Naive thymus-derived CD8-positive, alpha-beta T cell (primary cell): ENCODE data around the gene RIMS4. TPM values are rescaled to one million over a fixed set of nuclear protein-coding genes. Genes with fewer than 3 reads are reported as not detected.
"Not testable (repeated sequence)": the region's sequence is repeated elsewhere in the genome, so short reads cannot be mapped to it uniquely, and the experiment has no call there.

Experiments
- ATAC-seq, 2 donors: fragments of 150-1000 bp; cut with Tn5 transposase in 1 of 2; sonication (Bioruptor Pico), chemical (Tn5 transposase) in 1 of 2; 1 replicate in 1 of 2; 2 replicates in 1 of 2; pipeline ENCODE4 v1.10.0; 2021; ENCODE audit warnings: mild to moderate bottlenecking in 2 of 2, moderate library complexity in 2 of 2
- POLR2A ChIA-PET: fragments of 350-600 bp; sonication (Branson Sonifier 250); formaldehyde crosslinking; loops from one replicate; lab custom pipeline; 2021; ENCODE audit warnings: antibody characterized with exemption; lab: Charles Lee
- DNase-seq, 10 donors: peaks; one replicate each; pipeline versions ENCODE4 v3.0.0 to v3.0.0-alpha.2; 2020 to 2022
- H3K27ac Mint-ChIP-seq, 10 donors: one replicate each; pipeline ENCODE4 v1.8.0; 2020 to 2022; ENCODE audit warnings: mild to moderate bottlenecking in 10 of 10, mixed read lengths in 10 of 10, moderate library complexity in 4 of 10, inconsistent platforms in 1 of 10
- H3K27me3 Mint-ChIP-seq, 5 donors: one replicate each; pipeline ENCODE4 v1.8.0; 2021 to 2022; ENCODE audit warnings: mixed read lengths in 5 of 5
- H3K36me3 Mint-ChIP-seq, 3 donors: one replicate each; pipeline ENCODE4 v1.8.0; 2020 to 2022; ENCODE audit warnings: mixed read lengths in 3 of 3, mild to moderate bottlenecking in 2 of 3, inconsistent platforms in 1 of 3
- H3K4me1 Mint-ChIP-seq, 4 donors: one replicate each; pipeline ENCODE4 v1.8.0; 2021 to 2022; ENCODE audit warnings: mixed read lengths in 4 of 4
- H3K4me3 Mint-ChIP-seq, 10 donors: one replicate each; pipeline ENCODE4 v1.8.0; 2020 to 2022; ENCODE audit warnings: mild to moderate bottlenecking in 10 of 10, mixed read lengths in 10 of 10, moderate library complexity in 6 of 10, inconsistent platforms in 1 of 10
- H3K9me3 Mint-ChIP-seq, 9 donors: one replicate each; pipeline ENCODE4 v1.8.0; 2020 to 2022; ENCODE audit warnings: mixed read lengths in 9 of 9, mild to moderate bottlenecking in 3 of 9, inconsistent platforms in 1 of 9, moderate library complexity in 1 of 9
- polyA plus RNA-seq, 3 donors: library from polyadenylated mRNA; unstranded; fragments of 300-500 nt; fragmentation: Illumina TruSeq; gene quantifications; one replicate each; pipeline ENCODE4 v1.2.3, GENCODE V29; 2021
- total RNA-seq, 8 experiments: library from RNA in 2 of 8; stranded (reverse) in 2 of 8; gene quantifications; one replicate each; pipeline ENCODE4 v1.2.3 and lab custom pipeline; 2021 to 2026

The RIMS4 gene
- total and polyA plus RNA-seq, 5 experiments from 2014 or later = not detected

DNA sequence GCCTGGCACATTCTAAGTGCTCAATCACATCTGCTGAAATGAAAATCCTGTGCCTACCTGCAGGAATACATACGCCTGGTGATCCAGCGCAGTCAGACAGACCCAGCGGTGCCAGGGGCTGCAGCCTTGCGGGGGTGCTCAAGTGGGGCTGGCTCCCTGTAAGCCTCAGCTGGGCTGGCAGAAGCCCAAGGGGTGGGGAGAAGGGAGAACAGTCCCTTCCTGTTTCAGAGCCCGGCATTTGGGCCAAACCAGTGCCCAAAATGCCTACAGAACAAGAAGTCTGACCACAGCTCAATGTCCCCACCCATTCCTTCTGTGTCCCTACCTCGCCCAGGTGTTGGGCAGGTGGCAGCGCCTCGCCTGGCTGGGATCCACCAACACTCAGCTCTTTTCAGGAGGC lies 42.1 kb downstream of the RIMS4 start:
- ATAC-seq (no peak), DNase-seq (no peak)
- peaks cover 3 to 28% (median 9%) of the 10 kb centered on the region in 5 donors for H3K27me3 Mint-ChIP-seq
- H3K27ac Mint-ChIP-seq = no peak overlapping the region
- H3K4me1 Mint-ChIP-seq = peaks cover 0 to 7% (median 2%) of the 10 kb centered on the region in 4 donors
- H3K4me3 Mint-ChIP-seq = no peak overlapping the region
- POLR2A ChIA-PET = no interaction called here
- H3K36me3 Mint-ChIP-seq = no peaks in the 10 kb centered on the region
- H3K9me3 Mint-ChIP-seq = no peaks in the 10 kb centered on the region

DNA sequence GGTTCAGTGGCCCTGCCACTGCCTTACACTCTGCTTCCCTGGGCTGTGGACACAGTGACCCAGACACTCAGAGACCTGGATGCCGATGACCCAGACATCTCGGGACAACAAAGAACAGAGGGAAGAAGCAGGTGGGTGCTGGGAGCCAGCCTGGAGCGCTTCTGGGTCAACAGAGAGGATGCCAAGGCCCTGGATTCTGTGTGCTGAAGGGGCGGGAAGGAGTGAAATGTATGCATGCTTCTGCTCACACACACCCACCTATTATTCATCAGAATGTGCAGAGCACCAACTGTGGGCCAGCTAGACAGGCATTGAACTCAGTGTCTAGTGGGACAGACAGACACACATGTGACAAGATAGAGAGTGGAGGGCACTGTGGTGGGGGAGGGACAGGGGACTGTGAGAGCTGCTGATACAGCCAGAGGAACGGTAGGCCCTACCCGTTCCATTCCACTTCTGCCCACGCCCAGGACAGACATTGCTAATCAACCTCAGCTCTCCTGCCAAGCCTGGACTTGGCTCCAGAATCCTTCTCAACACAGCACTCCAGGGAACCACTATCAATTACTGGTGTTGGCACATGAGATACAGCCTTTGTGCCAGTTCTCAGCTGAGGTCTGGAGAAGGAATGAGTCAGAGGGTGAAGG lies 44.5 kb downstream of the RIMS4 start:
- DNase-seq (no peak), ATAC-seq (no peak)
- peak overlapping the region in 1 of 10 donors; percentile 60 for H3K27ac Mint-ChIP-seq
- no peaks in the 10 kb centered on the region for H3K36me3 Mint-ChIP-seq
- no peak overlapping the region for H3K4me3 Mint-ChIP-seq
- POLR2A ChIA-PET = no interaction called here
- H3K4me1 Mint-ChIP-seq = peaks cover 0 to 7% (median 2%) of the 10 kb centered on the region in 4 donors
- peaks cover 0 to 17% (median 8%) of the 10 kb centered on the region in 5 donors for H3K27me3 Mint-ChIP-seq
- H3K9me3 Mint-ChIP-seq = no peaks in the 10 kb centered on the region

DNA sequence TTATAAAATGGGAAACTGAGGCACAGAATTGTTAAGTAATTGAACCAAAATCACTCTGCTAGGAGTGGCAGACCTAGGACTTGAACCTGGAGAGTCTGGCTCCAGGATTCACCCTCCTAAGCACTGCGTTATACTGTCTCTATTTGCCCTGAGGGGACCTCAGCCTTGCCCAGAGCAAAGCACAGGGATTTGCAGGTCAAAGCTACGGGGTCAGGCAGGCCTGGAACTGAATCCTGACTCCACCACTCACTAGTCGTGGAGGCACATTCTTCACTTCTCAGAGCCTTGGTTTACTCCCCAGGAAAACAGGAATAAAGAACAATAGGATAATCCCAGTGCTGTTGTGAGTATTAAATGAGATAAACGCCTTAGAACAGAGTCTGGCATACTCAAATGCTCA lies 45.3 kb downstream of the RIMS4 start:
- H3K4me1 Mint-ChIP-seq = peaks cover 0 to 7% (median 2%) of the 10 kb centered on the region in 4 donors
- DNase-seq (no peak), ATAC-seq (no peak)
- no peak overlapping the region for H3K27ac Mint-ChIP-seq
- H3K27me3 Mint-ChIP-seq = peaks cover 0 to 17% (median 8%) of the 10 kb centered on the region in 5 donors
- POLR2A ChIA-PET = no interaction called here
- H3K9me3 Mint-ChIP-seq = no peaks in the 10 kb centered on the region
- no peaks in the 10 kb centered on the region for H3K36me3 Mint-ChIP-seq
- H3K4me3 Mint-ChIP-seq = no peak overlapping the region

DNA sequence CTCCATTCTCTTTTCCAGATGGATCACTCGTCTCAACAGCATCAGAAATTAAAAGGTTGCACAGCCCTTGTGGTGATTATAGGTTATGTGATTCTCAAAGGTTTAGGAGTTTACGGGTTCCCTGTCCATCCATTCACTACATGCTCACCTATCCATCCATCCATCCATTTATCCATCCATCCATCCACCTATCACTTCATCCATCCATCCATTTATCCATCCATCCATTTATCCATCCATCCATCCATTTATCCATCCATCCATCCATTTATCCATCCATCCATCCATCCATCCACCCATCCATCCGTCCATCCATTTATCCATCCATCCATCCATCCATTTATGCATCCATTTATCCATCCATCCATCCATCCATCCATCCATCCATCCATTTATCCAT lies 46.5 kb downstream of the RIMS4 start:
- POLR2A ChIA-PET, H3K36me3 Mint-ChIP-seq, H3K9me3 Mint-ChIP-seq, H3K4me3 Mint-ChIP-seq, ATAC-seq, DNase-seq, H3K4me1 Mint-ChIP-seq, H3K27ac Mint-ChIP-seq: not testable (repeated sequence)
- peaks cover 4 to 17% (median 10%) of the 10 kb centered on the region in 5 donors for H3K27me3 Mint-ChIP-seq

DNA sequence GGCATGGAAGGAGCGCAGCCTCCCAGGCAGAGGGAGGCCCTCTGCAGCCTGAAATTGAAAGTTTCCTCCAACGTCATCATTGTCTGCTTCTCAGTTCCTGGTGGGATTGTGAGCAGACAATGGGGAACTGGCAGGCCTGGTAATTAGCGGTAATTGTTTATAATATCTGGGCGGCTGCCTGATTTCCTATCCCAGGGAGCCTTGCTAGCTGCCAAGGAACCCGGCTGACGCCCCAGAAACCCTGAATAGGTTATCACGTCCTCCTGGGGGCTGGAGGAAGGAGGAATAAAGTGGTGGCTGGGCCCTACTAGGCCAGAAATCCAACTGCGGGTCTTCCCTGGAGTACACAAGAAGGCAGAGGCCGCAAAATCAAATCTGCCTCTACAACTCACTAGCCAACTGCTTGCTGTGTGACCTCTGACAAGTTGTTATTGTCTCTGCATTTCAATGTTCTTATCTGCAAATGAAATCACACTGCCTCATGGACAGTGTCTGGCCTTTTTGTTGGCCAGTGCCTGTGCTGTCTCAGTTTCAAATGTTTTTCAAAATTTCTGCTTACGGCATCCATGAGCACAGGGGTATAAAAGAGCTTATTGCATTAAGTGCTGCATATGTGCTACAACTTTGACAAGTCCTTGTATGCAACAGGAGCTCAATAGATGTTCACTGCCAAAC lies 47.7 kb downstream of the RIMS4 start:
- no peak for ATAC-seq
- Mint-ChIP-seq H3K27me3 (peaks cover 2 to 17% (median 10%) of the 10 kb centered on the region in 5 donors), H3K27ac (no peak overlapping the region), H3K4me3 (no peak overlapping the region), H3K9me3 (no peaks in the 10 kb centered on the region), H3K36me3 (no peaks in the 10 kb centered on the region), H3K4me1 (no peaks in the 10 kb centered on the region)
- no peak for DNase-seq
- POLR2A ChIA-PET = no interaction called here

DNA sequence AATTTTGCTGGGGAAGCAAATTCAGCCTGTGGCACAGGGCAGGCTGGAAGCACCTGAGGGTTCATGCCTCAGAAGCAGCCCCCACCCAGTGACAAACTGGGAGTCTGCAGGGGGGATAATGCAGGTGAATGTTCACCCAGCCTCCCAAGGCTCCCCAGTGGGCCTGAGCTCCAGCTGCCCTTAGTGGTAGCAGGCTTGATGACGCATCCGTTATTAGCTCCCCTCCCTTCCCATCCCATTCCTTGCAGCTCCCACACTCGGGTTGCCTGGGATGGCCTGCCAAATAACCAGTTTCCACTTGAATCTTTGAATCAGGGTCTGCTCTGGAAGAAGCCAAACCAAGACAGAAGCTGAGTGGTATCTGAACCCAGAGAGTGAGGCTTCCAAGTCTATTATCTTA lies 48.9 kb downstream of the RIMS4 start:
- Mint-ChIP-seq H3K36me3 (no peaks in the 10 kb centered on the region), H3K27me3 (peaks cover 2 to 14% (median 12%) of the 10 kb centered on the region in 5 donors), H3K4me3 (no peak overlapping the region), H3K9me3 (no peaks in the 10 kb centered on the region), H3K4me1 (no peaks in the 10 kb centered on the region), H3K27ac (no peak overlapping the region)
- ATAC-seq (no peak), DNase-seq (no peak)
- POLR2A ChIA-PET = no interaction called here

DNA sequence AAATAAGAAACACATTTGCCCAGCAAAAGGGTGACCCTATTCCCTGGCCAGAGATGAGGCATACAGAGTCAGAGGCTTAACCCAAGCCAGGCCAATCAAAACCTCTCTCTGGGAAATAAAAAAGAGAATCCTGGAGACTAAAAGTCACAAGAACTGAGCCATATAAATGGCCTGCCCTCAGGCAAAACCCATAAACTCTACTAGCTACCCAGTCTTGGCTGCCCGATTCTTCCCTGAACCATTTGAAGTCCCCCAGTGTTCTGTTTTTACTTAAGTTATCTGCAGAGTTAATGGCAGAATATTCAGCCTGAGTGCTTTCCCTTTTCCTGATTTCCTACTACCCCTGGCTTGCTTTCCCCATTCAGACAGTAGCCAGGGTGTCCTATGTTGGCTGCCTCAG lies 50.8 kb downstream of the RIMS4 start:
- Mint-ChIP-seq H3K9me3 (no peaks in the 10 kb centered on the region), H3K36me3 (no peaks in the 10 kb centered on the region)
- no peak for DNase-seq

DNA sequence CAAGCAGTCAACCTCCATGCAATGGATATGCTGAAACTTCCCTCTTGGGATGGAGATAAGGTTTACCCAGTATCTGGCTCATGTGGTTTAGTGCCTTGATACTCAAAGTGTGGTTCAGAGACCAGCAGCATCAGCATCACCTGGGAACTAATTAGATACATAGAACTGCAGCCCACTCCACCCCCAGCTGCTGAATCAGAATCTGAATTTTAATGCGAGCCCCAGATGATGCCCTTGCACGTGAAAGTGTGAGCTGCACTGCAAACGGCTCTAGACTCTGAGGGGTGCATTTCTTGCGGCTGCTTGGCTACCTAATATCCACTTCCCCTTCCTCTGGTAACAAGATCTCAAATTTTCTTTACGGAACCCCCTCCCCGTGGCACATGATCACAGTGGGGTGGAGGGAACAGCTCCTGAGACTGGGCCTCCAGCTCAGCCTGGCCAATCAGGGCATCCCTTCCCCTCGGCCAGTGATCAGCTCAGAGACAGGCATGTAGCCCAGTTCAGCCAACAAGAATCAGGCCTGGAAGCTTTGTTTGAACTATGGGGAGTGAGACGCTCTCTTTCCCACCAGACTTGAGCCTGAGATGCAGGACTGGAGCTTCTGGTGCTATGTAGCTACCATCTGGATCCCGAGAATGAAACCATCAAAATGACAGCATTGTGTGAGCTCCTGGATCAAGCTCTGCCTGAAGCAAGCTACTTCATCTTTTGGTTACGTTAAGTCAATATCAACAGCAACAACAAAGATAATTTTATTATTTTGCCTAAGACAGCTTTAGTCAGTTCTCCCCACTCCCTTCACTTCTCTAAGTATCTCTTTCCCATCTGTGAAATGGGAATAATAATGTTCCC lies 51.9 kb downstream of the RIMS4 start:
- Mint-ChIP-seq H3K9me3 (no peaks in the 10 kb centered on the region), H3K4me1 (no peaks in the 10 kb centered on the region), H3K36me3 (no peaks in the 10 kb centered on the region), H3K27me3 (peaks cover 0 to 11% (median 4%) of the 10 kb centered on the region in 5 donors), H3K27ac (no peak overlapping the region), H3K4me3 (no peak overlapping the region)
- DNase-seq = no peak
- POLR2A ChIA-PET = no interaction called here
- ATAC-seq = no peak

More for the DNA sequence above, 50.8 kb downstream of the RIMS4 start:
- no peak overlapping the region for H3K4me3 Mint-ChIP-seq
- ATAC-seq = no peak
- no peaks in the 10 kb centered on the region for H3K4me1 Mint-ChIP-seq
- H3K27ac Mint-ChIP-seq = no peak overlapping the region
- peaks cover 0 to 7% (median 4%) of the 10 kb centered on the region in 5 donors for H3K27me3 Mint-ChIP-seq
- POLR2A ChIA-PET = no interaction called here

DNA sequence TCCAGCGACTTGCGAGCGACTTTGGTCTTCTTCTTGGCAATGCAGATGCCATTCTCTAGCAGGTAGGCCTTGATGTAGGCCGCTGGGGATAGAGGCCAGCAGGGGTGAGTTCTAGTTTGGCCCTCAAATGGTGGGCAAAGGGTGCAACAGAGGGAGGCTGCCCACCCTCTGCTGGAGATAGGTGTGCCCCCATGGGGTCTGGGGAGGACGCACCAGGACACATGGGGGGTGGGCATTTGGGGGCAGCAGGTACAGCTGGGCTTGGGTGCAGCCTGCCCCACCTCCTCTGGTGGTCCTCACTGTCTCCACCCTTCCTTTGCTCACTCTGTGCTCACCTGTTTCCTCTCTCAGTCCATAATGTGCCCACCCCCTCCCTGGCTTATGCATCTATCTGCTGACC lies 53.4 kb downstream of the RIMS4 start:
- peaks cover 0 to 11% (median 4%) of the 10 kb centered on the region in 5 donors for H3K27me3 Mint-ChIP-seq
- ATAC-seq = no peak
- DNase-seq = no peak
- H3K9me3 Mint-ChIP-seq = no peaks in the 10 kb centered on the region
- no peak overlapping the region for H3K4me3 Mint-ChIP-seq
- H3K36me3 Mint-ChIP-seq = no peaks in the 10 kb centered on the region
- no peaks in the 10 kb centered on the region for H3K4me1 Mint-ChIP-seq
- H3K27ac Mint-ChIP-seq = no peak overlapping the region
- POLR2A ChIA-PET = no interaction called here

DNA sequence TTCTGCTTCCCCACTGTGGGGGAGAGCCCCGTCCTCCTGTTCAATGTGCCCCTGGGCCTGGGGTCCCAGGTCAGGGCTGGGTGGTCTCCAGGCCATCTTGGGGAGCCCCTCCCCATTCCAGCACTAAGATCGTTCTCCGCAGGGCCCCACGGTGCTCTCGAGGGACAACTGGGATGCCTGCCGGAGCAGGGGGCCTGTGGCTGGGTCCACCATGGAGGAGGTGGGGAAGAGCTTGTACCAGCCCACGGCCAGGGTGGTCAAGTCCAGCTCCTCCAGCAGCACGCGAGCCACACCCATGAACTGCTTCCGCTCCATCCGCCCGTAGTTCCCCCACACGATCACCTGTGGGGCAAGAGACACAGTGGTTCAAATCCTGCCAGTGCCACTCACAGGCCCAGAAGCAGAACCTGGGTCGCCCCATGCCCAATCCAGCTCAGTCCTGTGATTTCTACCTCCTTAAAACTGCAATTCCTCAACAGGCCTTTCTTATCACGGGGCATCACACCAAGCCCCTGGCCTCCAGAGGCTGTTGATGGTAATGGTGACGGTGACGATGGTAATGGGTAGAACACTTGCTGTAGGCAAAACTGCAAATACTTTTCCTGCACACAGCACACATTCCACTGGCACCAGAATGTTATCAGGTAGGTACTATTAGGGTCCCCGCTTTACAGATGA lies 54.2 kb downstream of the RIMS4 start:
- peaks cover 0 to 16% (median 7%) of the 10 kb centered on the region in 5 donors for H3K27me3 Mint-ChIP-seq
- peaks cover 0 to under 1% (median 0%) of the 10 kb centered on the region in 4 donors for H3K4me1 Mint-ChIP-seq
- H3K4me3 Mint-ChIP-seq = no peak overlapping the region
- POLR2A ChIA-PET = no interaction called here
- H3K36me3 Mint-ChIP-seq = no peaks in the 10 kb centered on the region
- H3K9me3 Mint-ChIP-seq = no peaks in the 10 kb centered on the region
- no peak for ATAC-seq
- H3K27ac Mint-ChIP-seq = no peak overlapping the region
- no peak for DNase-seq

DNA sequence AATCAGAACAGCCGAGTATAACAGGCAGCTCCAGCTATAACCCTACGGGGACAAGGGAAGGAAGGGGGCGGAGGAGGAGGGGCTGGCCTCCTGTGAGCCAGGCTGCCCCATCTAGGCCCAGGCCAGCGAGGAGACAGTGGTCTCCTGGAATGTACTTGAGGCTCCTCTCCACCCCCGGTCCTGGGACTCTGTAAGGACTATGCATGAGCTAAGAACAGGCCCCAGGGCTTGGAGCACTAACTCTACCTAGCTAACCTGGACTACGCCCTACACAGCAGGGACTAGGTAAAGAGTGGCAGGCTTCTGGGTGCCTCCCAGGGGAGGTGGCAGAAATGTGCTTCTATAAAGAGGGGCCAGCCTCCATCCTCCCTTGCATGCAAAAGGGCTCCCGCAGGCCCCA lies 55.8 kb downstream of the RIMS4 start:
- H3K36me3 Mint-ChIP-seq = no peaks in the 10 kb centered on the region
- H3K4me3 Mint-ChIP-seq = no peak overlapping the region
- peaks cover 4 to 20% (median 9%) of the 10 kb centered on the region in 5 donors for H3K27me3 Mint-ChIP-seq
- H3K4me1 Mint-ChIP-seq = peaks cover 0 to 4% (median 0%) of the 10 kb centered on the region in 4 donors
- POLR2A ChIA-PET = no interaction called here
- H3K27ac Mint-ChIP-seq = no peak overlapping the region
- no peaks in the 10 kb centered on the region for H3K9me3 Mint-ChIP-seq
- DNase-seq (no peak), ATAC-seq (no peak)

DNA sequence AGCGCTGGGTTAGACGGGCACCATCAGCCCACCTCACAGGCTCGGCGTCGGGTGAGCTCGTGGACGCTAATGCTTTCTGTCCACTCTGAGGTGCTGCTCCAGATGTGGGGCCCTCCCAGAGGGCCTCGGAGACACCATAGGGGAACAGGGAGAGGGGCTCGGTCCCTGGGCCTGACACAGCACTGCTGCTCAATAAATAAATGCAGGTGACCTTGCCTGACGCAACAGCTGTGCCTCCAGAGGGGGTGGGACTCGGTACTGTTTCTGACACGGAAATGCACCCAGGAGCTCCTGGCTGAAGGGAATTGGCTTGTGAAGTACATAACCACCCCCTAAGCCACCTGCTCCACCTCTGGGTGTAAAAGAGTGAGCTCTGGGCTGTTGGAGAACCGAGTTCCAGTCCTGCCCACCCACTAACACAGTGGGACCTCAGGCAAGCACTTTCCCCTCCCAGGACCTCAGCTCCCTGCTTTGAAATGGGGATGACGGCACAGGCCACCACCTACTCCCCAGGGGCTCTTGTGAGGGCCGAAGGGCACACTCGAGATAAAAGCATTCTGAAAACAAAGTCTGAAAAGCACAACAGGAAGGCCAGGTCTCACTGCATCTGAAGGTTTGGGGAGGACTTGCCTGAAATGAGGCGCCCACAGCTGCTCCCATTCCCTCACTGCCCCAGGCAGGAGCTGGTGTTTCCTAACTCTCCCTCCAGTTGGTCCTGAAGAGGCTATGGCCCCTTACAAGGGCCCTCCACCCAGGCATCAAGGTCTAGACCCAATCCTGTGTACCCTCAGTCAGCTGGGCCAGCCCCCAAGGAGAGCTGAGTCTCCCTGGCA lies 58.0 kb downstream of the RIMS4 start:
- DNase-seq (no peak), ATAC-seq (no peak)
- no peak overlapping the region for H3K27ac Mint-ChIP-seq
- peaks cover 10 to 33% (median 25%) of the 10 kb centered on the region in 5 donors for H3K27me3 Mint-ChIP-seq
- no peaks in the 10 kb centered on the region for H3K9me3 Mint-ChIP-seq
- POLR2A ChIA-PET = no interaction called here
- no peak overlapping the region for H3K4me3 Mint-ChIP-seq
- H3K4me1 Mint-ChIP-seq = peaks cover 2 to 7% (median 3%) of the 10 kb centered on the region in 4 donors
- H3K36me3 Mint-ChIP-seq = no peaks in the 10 kb centered on the region
